HFF-Myc (cell line): ENCODE data around the gene GFPT1.

ENCODE experiments used
- DNase-seq: peaks from one replicate; pipeline ENCODE4 v3.0.0-alpha.2; 2011; ENCODE audit warnings: low read depth; ENCODE audit errors: extremely low read depth
- H3K4me3 ChIP-seq: replicated peaks from 2 replicates; pipeline ENCODE4 v1.5.1; 2011; ENCODE audit warnings: low read depth, mild to moderate bottlenecking, control low read depth, low read length
- TF ChIP-seq, protein P1 (sequence below): IDR thresholded peaks from 2 replicates; pipeline ENCODE4 v1.5.1; 2012; ENCODE audit warnings: mild to moderate bottlenecking, low read depth, low read length, control low read depth; ENCODE audit errors: missing control alignments

GFPT1 gene

DNA sequence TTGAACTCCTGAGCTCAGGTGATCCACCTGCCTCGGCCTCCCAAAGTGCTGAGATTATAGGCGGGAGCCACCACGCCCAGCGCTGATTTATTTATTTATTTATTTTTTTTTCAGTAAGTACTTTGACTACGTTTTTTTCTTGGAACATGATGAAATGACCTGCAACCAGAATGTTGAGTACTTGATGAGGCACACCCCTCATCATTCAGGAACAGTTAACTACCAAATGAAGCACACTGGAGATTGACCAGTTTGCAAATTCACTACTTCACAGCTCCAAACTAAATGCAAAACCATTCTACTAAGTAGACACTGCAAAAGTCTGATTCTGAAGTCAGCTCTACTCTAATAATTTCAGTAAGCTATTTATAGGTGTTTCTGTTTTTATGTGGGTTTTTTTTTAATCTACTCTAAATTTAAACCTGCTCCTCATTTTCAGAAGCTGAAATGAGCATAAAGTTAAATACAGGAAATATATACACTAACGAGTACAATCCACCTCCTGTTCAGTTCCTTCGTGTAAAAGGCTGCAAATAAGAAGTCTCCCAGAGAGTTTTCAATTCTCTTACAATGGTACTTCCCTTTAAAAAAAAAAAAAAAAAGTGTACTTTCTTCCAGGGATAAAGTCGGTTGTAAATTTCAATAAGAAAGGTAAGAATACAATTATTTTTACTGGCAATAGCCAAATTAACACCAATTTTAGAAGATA is 1.4 kb downstream of the GFPT1 start:
- TF ChIP-seq, protein P1, sequence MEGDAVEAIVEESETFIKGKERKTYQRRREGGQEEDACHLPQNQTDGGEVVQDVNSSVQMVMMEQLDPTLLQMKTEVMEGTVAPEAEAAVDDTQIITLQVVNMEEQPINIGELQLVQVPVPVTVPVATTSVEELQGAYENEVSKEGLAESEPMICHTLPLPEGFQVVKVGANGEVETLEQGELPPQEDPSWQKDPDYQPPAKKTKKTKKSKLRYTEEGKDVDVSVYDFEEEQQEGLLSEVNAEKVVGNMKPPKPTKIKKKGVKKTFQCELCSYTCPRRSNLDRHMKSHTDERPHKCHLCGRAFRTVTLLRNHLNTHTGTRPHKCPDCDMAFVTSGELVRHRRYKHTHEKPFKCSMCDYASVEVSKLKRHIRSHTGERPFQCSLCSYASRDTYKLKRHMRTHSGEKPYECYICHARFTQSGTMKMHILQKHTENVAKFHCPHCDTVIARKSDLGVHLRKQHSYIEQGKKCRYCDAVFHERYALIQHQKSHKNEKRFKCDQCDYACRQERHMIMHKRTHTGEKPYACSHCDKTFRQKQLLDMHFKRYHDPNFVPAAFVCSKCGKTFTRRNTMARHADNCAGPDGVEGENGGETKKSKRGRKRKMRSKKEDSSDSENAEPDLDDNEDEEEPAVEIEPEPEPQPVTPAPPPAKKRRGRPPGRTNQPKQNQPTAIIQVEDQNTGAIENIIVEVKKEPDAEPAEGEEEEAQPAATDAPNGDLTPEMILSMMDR = no peak
- no peak for DNase-seq
- peak overlapping the region; percentile 72 for H3K4me3 ChIP-seq

- H3K4me3 ChIP-seq = no peak overlapping the region
- no peak for DNase-seq
- TF ChIP-seq, protein P1 = no peak
Measured at GRCh38 chr2:69384618-69385081, 2.4 kb downstream of the GFPT1 start.

DNA sequence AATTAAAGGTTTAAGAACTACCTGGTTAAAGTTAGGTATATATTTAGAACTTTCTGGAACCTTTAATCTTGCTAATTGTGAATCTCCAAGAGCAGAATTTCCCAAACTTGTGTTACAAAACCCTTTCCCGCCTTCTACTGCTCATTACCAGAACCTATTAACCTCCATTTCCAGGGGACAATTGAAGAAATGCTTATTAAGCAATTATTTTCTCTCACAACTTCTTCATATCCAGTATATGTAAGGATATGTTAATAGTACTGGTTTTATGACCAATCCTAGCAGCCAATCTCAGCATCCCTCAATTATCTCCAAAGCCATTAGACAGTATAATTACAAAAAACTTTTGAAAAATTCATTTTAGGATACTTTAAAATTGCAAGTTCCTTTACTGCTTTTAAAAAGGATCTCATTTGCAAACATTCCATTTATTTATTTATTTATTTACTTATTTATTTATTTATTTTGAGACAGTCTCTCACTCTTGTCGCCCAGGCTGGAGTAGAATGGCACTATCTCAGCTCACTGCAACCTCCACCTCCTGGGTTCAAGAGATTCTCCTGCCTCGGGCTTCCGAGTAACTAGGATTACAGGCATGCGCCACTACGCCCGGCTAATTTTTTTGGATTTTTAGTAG is 3.7 kb downstream of the GFPT1 start:
- no peak overlapping the region for H3K4me3 ChIP-seq
- TF ChIP-seq, protein P1 = no peak
- DNase-seq = no peak

- H3K4me3 ChIP-seq = no peak overlapping the region
- TF ChIP-seq, protein P1 = no peak
- DNase-seq = no peak
Measured at GRCh38 chr2:69382547-69382946, 4.5 kb downstream of the GFPT1 start.

DNA sequence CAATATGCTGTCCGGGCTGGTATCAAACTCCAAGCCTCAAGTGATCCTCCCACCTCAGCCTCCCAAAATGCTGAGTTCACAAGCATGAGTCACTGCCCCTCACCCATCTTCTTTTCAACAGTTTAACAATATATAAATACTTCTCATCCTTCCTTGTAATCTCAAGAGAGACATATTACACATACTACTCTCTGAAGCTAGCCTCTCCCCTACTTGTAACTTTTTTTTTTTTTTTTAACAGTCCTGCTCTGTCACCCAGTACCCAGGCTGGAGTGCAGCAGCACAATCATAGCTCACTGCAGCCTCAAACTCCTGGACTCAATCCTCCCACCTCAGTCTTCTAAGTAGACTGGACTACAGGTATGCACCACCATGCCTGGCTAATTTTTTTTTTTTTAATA is 5.7 kb downstream of the GFPT1 start:
- TF ChIP-seq, protein P1 = no peak
- no peak overlapping the region for H3K4me3 ChIP-seq
- no peak for DNase-seq

DNA sequence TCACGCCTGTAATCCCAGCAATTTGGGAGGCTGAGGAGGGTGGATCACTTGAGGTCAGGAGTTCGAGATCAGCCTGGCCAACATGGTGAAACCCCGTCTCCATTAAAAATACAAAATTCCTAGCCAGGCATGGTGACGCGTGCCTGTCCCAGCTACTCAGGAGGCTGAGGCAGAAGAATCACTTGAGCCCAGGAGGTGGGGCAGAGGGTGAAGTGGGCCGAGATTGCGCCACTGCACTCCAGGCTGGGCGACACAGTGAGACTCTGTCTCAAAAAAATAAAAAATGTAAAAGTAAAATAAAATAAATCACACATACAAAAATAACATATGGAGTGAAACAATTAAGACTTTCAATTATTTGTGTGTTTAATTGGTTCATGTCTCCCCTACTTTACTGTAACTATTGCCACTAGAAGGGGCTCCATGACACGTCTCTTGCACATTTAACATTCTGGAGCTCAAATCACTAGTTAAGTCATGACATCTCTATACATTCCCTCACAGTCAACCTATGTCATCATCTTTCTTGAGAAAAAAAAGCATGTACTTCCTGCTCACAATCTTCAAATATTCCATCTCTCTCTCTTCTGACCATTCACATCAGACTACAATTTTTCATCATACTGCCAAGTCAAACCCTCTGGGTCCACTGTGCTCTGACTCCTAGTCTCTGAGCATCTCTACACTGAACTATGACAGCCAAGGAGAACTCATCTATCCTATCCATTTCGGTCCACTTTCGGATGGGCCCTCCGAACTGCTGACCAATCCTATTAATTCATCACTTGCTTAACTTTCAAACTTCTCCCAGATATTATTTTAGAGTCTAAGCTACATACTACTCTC is 6.7 kb downstream of the GFPT1 start:
- TF ChIP-seq, protein P1 = no peak
- DNase-seq = no peak
- no peak overlapping the region for H3K4me3 ChIP-seq
